ENCODE results near the gene MIER1. TPM values are rescaled to one million over a fixed set of nuclear protein-coding genes. Genes with fewer than 3 reads are reported as not detected.

Gene MIER1
- total and polyA plus RNA-seq, 9 of the 15 experiments (the other 6 are each of a cell fraction or from before 2014, with no cell fraction given), result 13.9 to 34.8 (median 21.5) TPM

DNA sequence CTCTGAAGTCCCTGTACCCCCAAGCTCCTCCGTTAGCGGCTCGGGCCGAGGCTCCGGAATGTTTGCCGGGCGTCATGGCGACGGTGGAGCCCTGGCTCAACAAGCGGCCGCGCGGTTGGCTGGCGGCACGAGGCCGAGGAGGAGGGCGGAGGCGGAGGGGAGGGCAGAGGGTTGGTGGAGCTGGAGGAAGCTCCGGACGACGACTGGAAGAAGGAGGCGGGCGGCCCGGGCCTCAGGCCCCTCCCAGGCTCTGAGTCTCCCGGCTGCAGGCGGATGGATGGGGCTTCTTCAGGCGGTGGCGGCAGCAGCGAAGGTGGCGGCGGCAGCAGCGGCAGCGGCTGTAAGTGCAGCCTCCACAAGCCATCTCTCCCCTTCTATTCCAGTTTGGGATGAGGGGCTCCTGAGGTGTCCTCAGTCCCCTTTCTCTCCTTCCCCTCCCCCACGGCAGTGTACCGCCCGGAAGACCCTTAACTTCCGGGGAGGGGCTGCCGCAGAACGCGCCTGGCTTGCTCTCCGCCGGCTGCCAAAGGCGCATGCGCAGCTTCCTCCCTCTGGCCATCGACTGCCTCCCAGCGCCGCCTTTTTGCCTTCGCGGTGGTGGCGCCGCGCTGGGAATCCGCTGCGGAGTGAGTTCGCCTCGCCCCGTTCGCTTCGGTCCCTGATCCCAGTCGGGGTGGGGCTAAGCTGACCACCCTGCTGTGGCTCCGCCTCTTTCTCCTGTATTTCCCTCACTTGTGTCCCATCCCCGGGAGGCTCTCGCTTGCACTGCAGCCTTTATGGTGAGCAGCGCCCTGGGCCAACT, at the start of gene MIER1, which contains the start of gene DNAI4 (continued):
- TF ChIP-seq, protein P1, sequence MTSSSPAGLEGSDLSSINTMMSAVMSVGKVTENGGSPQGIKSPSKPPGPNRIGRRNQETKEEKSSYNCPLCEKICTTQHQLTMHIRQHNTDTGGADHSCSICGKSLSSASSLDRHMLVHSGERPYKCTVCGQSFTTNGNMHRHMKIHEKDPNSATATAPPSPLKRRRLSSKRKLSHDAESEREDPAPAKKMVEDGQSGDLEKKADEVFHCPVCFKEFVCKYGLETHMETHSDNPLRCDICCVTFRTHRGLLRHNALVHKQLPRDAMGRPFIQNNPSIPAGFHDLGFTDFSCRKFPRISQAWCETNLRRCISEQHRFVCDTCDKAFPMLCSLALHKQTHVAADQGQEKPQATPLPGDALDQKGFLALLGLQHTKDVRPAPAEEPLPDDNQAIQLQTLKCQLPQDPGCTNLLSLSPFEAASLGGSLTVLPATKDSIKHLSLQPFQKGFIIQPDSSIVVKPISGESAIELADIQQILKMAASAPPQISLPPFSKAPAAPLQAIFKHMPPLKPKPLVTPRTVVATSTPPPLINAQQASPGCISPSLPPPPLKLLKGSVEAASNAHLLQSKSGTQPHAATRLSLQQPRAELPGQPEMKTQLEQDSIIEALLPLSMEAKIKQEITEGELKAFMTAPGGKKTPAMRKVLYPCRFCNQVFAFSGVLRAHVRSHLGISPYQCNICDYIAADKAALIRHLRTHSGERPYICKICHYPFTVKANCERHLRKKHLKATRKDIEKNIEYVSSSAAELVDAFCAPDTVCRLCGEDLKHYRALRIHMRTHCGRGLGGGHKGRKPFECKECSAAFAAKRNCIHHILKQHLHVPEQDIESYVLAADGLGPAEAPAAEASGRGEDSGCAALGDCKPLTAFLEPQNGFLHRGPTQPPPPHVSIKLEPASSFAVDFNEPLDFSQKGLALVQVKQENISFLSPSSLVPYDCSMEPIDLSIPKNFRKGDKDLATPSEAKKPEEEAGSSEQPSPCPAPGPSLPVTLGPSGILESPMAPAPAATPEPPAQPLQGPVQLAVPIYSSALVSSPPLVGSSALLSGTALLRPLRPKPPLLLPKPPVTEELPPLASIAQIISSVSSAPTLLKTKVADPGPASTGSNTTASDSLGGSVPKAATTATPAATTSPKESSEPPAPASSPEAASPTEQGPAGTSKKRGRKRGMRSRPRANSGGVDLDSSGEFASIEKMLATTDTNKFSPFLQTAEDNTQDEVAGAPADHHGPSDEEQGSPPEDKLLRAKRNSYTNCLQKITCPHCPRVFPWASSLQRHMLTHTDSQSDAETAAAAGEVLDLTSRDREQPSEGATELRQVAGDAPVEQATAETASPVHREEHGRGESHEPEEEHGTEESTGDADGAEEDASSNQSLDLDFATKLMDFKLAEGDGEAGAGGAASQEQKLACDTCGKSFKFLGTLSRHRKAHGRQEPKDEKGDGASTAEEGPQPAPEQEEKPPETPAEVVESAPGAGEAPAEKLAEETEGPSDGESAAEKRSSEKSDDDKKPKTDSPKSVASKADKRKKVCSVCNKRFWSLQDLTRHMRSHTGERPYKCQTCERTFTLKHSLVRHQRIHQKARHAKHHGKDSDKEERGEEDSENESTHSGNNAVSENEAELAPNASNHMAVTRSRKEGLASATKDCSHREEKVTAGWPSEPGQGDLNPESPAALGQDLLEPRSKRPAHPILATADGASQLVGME (CRISPR knock-in tag; IDR thresholded peaks at IDR 0.05), result 0 out of 2 replicates have a peak, but pooled peaks have one; percentile 10
- TF ChIP-seq DPF2 (IDR thresholded peaks at IDR 0.05), result peak; percentile 56; the same call in 1 of the 2 replicates
- TF ChIP-seq HDAC1 (IDR thresholded peaks at IDR 0.05), result peak in 1 of 2 experiments; percentile 86; a peak in 2 of 4 replicates
- TF ChIP-seq, protein P2, sequence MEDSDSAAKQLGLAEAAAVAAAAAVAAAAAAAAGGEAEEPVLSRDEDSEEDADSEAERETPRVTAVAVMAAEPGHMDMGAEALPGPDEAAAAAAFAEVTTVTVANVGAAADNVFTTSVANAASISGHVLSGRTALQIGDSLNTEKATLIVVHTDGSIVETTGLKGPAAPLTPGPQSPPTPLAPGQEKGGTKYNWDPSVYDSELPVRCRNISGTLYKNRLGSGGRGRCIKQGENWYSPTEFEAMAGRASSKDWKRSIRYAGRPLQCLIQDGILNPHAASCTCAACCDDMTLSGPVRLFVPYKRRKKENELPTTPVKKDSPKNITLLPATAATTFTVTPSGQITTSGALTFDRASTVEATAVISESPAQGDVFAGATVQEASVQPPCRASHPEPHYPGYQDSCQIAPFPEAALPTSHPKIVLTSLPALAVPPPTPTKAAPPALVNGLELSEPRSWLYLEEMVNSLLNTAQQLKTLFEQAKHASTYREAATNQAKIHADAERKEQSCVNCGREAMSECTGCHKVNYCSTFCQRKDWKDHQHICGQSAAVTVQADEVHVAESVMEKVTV (CRISPR knock-in tag; IDR thresholded peaks at IDR 0.05), result no peak
- TF ChIP-seq BCOR (IDR thresholded peaks at IDR 0.05), result no peak
- no peak for TF ChIP-seq CCAR2 (IDR thresholded peaks at IDR 0.05; ENCODE audit: low read depth, low read length)
- peak in 1 of 2 experiments; percentile 78; a peak in 2 of 4 replicates for TF ChIP-seq CSDE1 (IDR thresholded peaks at IDR 0.05)
- TF ChIP-seq POLR2B (IDR thresholded peaks at IDR 0.05; ENCODE audit: low read depth, partially characterized antibody), result peak; percentile 62
- TF ChIP-seq, protein P3, sequence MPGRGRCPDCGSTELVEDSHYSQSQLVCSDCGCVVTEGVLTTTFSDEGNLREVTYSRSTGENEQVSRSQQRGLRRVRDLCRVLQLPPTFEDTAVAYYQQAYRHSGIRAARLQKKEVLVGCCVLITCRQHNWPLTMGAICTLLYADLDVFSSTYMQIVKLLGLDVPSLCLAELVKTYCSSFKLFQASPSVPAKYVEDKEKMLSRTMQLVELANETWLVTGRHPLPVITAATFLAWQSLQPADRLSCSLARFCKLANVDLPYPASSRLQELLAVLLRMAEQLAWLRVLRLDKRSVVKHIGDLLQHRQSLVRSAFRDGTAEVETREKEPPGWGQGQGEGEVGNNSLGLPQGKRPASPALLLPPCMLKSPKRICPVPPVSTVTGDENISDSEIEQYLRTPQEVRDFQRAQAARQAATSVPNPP (IDR thresholded peaks at IDR 0.05; ENCODE audit: borderline replicate concordance, insufficient read depth, insufficient read length), result no peak
- peak; percentile 33; the same call in 1 of the 2 replicates for TF ChIP-seq ZKSCAN1 (IDR thresholded peaks at IDR 0.05; ENCODE audit: low read depth, low read length)
- TF ChIP-seq, protein P4, sequence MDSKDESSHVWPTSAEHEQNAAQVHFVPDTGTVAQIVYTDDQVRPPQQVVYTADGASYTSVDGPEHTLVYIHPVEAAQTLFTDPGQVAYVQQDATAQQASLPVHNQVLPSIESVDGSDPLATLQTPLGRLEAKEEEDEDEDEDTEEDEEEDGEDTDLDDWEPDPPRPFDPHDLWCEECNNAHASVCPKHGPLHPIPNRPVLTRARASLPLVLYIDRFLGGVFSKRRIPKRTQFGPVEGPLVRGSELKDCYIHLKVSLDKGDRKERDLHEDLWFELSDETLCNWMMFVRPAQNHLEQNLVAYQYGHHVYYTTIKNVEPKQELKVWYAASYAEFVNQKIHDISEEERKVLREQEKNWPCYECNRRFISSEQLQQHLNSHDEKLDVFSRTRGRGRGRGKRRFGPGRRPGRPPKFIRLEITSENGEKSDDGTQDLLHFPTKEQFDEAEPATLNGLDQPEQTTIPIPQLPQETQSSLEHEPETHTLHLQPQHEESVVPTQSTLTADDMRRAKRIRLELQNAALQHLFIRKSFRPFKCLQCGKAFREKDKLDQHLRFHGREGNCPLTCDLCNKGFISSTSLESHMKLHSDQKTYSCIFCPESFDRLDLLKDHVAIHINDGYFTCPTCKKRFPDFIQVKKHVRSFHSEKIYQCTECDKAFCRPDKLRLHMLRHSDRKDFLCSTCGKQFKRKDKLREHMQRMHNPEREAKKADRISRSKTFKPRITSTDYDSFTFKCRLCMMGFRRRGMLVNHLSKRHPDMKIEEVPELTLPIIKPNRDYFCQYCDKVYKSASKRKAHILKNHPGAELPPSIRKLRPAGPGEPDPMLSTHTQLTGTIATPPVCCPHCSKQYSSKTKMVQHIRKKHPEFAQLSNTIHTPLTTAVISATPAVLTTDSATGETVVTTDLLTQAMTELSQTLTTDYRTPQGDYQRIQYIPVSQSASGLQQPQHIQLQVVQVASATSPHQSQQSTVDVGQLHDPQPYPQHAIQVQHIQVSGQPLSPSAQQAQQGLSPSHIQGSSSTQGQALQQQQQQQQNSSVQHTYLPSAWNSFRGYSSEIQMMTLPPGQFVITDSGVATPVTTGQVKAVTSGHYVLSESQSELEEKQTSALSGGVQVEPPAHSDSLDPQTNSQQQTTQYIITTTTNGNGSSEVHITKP (IDR thresholded peaks at IDR 0.05; ENCODE audit: partially characterized antibody), result peak; percentile 55
- peak; percentile 67; the same call in 1 of the 2 replicates for TF ChIP-seq POLR2H (tag; IDR thresholded peaks at IDR 0.05; ENCODE audit: low read depth)

Measured in K562 (cell line).